Heart left ventricle (tissue), 13 donors: Measurements from ENCODE around the gene LRRC28.

Source experiments
- POLR2A ChIP-seq, 2 donors: fragments of 450-650 bp; IDR thresholded peaks; one replicate each; pipeline ENCODE4 v1.6.1; 2017; ENCODE audit warnings: antibody characterized with exemption in 2 of 2, mild to moderate bottlenecking in 2 of 2, moderate library complexity in 2 of 2
- TF ChIP-seq, protein P1 (sequence below), 12 donors: fragments of 200-600 bp; sonication (generic) in 4 of 12; IDR thresholded peaks; one replicate each; pipeline versions ENCODE4 v1.5.0 to v1.8.0; 2018 to 2022; ENCODE audit warnings: antibody characterized with exemption in 12 of 12, mild to moderate bottlenecking in 5 of 12
- donor health status: ischemic (EF 13 %, LVEDD 7.1; RV severe dilation, severe dysfunction).
- donor health status: DM: no; HTN: yes; CAD: no.
- donor health status: DM: no; HTN: no; CAD: no.
- donor health status: ischemic (EF 25% LVEDD 6.9; RV normal size, moderate dysfunction).
- donor health status: ischemic (EF 25% LVEDD 5.7; RV mildly dilated, moderate dysfunction).
- donor health status: ischemic (EF 35%, LVEDD 5.7; RV mildly dilated, moderate dysfunction).
- donor health status: nonischemic (EF 11% LVEDD 7.7; RV severe dilation, severe dysfunction).
- donor health status: DM: yes; HTN: yes; CAD: no.
- donor health status: PGD.
- donor health status: ischemic (EF 29% LVEDD 5.4; RV normal size, mild dysfunction).
- donor health status: nonischemic (EF 23%, LVEDD 6.1; RV moderate dilation, normal function).

DNA sequence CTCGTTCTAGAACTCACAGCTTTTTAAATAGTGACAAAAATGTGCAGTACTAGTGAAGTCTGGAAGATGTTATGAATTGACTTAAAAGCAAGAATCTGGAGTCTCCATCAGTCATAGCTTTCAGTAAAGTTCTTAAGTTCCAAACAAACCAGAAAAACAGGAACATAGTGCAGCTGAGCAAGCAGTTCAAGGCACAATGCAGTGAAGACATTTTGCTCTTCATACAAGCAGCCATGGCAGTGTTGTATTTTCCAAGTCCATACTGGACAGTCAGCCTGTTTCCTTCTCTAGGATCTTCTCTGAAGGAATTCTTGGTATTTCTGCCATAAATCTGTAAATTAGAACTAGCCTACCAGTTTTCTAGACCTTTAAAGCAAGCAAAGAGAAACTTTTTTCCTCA lies 90.5 kb downstream of the LRRC28 start:
- TF ChIP-seq, protein P1, sequence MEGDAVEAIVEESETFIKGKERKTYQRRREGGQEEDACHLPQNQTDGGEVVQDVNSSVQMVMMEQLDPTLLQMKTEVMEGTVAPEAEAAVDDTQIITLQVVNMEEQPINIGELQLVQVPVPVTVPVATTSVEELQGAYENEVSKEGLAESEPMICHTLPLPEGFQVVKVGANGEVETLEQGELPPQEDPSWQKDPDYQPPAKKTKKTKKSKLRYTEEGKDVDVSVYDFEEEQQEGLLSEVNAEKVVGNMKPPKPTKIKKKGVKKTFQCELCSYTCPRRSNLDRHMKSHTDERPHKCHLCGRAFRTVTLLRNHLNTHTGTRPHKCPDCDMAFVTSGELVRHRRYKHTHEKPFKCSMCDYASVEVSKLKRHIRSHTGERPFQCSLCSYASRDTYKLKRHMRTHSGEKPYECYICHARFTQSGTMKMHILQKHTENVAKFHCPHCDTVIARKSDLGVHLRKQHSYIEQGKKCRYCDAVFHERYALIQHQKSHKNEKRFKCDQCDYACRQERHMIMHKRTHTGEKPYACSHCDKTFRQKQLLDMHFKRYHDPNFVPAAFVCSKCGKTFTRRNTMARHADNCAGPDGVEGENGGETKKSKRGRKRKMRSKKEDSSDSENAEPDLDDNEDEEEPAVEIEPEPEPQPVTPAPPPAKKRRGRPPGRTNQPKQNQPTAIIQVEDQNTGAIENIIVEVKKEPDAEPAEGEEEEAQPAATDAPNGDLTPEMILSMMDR (IDR thresholded peaks at IDR 0.05) = no peak
- no peak for TF ChIP-seq POLR2A (IDR thresholded peaks at IDR 0.05)
